ENCODE measurements around the gene CDC42.

Gene CDC42

DNA sequence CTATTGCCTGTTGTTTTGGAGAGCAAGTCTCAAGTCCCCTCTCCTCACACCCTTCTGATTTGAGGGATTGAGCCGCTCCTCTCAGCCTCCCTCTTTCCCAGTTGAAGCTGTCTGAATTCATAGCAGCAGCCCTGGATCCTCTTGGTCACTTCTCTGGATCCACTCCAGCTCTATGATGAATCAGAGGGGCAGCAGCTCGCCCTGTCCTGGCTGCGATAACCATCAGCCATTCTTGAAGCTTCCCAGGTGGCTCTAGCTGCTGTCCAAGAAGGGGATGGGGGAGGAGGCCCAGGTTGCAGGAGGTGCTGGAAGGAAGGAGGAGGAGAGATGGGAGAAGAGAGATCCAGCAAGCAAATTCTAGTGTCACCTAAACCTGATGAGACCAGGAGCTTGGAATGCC lies 59.1 kb downstream of the CDC42 start:
- DNase-seq = no peak

DNA sequence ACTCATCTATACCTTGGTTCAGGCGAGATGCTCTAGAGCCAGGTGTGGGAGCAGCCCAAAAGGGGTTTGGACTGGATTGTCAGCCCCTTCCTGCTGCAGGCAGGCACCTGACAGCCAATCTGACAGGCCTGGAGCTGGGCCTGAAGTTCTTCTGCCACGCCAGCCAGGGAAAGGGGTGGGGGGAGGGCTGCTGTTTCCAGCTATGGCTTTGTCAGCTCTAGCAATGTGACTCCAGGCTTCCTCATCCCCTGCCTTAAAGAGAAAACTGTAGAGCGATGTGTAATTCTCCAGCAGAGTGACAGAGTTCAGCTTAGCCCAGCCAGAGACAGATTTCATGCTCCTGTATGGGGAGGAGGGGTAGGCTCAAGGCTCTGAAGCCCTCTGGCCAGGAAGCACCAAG lies 60.0 kb downstream of the CDC42 start:
- DNase-seq = no peak

DNA sequence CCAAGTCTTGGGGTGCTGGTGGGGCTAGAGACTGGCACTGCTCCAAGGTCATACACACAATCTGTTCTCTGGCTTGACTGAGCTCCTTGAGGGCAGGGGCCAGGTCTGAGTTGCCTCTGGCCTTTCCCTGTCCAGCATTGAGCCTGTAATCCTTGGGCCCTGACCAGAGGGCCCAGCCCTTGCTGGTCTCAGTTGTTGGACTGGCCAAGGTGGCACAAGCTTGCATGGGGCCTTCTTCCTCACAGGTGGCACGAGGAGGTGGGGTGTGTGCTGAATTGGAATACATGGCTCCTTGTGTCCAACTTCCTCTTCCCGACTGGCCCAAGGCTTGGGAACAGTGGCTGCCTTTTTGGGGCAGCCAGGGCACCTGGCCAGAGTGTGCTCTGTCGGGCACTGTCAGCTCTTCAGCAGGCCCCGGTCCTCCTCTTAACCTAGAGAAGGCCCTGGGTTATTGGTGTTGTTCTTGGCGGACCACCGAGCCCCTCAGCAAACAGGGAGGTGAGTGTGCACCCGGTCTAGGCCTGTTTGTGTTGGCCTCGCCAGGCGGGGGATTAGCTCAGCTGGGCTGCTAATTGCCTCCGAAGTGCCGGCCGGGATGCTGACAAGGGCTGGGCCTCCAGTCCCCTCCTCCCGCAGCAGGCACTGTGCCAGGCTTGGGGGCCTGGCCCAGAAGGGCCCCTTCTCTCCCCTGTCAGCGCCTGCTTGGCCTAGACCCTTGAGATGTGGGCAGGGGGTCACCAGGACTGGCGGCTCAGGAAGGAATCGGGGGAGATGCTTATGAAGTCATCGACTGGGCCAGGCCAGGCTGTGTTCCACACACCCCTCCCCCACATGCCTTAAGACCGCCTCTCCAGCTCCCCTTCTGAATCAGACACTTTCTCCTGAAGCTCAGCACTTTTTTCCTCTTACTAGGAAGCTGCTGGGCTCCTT lies 61.8 kb downstream of the CDC42 start:
- DNase-seq = no peak

DNA sequence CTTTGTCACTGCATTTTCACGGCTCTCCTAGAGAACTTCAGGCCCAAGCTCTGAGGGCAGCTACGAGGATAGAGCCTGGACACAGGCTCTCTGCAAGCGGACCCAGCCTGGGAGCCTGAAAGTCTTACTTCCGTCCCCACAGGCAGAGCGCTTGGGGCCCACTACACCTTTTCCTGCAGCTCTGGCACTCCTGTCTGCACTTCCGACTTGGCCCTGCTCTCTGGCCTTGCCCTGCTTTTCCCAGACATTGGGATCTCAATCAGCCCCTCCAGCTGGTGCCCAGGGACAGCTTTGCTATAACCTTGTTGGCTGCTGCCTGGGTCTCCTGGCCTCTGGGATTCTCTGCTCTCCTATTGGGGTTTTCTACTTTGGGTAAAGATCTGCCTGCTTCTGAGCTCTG lies 62.8 kb downstream of the CDC42 start:
- DNase-seq = no peak

DNA sequence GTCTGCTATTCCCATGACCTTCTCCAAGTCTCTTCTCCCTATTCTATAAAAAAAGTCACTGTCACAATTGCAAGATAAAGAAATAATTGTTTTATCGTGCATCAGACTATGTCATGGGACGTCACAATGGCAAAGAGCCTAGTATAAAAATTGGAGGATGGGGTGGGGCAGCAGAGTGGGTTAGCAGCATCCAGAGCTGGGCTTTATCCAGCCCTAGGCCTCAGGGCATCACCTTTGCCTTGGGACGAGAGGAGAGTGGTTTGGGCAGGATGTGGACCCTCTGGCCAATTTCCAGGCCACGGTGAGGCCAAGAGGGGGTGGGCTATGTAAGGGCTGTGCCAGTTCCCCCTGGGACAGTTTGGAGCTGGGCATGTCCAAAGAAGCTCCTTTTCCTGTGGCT lies 64.7 kb downstream of the CDC42 start:
- no peak for DNase-seq

DNA sequence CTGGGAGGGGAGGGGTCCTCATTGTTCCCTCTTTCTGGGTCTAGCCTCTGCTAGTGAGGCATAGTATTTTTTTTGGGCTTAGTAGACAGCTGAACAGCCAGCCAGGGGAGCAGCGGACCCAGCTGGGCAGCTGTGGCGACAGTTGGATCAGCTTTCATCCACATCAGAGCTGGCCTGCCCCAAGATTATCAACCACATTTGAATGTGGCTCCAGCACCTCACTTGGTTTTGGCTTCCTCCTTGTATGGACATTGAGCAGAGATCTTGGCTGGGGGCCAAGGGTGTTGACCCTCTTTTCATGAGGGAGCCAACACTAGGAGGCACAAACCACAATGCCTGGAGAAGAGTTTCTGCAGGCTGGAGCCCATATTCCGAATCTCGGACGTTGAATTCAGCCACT lies 65.3 kb downstream of the CDC42 start:
- DNase-seq = no peak

DNA sequence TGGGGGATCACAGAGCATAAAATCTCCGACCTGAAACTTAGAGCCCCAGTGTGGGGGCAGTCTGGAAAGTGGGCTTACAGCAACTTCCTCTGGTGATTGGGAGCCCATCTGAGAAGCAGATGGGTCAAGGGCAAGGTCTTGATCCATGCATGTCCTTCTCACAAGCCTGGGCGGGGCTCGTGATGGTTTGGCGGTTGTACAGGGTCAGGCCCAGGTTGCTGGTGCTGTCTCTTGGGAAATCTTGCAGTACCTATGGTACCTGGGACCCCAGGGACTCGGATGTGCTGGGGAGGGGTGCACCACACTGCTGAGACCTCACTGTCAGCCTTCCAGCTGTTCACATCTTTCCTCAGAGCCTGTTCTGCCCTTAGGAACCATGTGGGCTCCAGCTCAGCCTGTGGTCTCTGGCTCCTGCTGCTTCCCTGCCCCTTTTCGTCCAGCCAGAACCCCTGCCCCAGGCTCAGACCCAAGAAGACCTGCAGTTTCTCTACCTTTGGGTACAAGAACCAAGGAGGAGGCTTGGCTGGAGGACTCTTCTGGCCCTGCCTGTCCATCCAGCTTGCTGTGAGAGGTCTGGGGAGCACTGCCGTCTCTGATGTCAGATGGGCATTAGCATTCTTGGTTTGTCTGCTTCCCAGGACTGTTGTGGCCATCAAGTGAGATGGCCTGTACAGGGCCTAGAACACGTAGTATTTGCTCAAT lies 65.9 kb downstream of the CDC42 start:
- no peak for DNase-seq

DNA sequence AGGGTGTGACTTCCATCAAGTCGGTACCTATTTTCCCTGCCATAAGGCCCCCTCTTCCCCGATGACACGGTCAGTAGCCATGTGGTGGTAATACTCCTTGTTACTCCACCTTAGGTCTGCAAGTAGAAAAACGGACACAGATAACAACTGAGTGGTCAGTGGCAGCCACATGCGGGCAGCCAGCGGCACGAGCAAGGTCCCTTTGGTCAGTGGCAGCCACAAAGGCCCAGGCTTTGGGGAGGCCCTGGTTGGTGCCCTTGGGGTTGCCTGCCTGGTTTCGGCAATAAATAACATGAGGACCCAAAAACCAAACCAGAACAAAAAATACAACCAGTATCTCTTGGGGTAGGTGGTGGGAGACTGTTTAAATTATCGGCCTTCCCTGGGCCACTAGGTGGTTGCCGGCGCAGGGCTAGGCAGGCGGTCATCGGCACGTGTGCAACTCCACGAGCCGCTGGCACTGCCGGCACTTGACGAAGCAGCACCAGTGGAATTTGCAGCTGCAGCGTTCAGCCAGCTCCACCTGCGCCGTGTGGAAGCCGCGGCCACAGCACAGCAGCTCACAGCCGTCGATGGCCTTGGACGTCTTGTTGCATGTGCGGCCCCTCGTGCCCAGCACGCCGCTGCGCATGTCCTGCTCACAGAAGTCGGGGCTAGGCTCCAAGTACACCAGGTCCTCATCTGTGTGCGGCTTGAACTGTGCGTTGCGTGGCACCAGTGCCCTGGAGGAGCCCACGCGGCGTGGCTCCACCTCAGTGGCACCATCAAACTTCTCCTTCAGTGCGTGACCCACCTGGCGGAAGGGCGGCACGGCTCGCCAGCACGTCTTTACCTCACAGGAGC lies 67.3 kb downstream of the CDC42 start:
- no peak for DNase-seq

DNA sequence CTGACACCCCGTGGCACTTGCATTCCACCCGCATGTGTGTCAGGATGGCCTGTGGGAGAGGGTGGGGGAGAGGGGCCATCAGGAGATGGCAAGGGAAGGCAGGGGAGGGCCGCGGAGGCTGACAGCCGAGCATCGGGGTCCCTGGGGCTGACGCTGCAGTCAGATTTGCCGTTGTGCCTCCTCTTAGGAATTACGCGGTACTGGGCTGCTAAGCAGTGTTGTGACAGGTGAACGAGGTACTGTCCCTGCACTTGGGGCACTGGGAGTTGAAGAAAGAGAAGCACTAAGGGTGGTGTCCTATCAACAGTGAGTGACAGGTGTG lies 67.9 kb downstream of the CDC42 start:
- DNase-seq = no peak

DNA sequence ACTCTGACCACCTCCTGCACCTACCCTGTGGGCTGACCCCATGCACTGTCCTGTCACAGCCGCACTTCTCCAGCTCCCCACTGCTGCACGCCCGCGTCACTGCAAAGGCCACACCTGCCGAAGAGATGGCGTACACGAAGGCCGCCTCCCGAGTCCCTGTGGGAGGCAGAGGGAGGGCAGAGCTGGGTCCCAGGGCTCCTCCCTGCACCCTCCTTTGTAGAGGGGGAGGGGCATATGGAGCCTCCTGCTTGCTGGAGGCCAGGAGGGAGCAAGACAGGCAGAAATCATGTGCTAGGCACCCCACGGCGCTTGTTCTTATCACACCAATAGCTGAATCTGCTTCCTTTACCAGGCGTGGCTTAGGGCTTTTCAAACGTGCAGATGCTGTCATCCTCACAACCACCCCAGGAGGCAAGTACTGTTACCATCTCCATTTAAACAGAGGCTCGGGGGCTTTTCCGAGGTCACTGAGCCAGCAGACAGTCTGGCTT lies 69.0 kb downstream of the CDC42 start:
- DNase-seq = no peak

DNA sequence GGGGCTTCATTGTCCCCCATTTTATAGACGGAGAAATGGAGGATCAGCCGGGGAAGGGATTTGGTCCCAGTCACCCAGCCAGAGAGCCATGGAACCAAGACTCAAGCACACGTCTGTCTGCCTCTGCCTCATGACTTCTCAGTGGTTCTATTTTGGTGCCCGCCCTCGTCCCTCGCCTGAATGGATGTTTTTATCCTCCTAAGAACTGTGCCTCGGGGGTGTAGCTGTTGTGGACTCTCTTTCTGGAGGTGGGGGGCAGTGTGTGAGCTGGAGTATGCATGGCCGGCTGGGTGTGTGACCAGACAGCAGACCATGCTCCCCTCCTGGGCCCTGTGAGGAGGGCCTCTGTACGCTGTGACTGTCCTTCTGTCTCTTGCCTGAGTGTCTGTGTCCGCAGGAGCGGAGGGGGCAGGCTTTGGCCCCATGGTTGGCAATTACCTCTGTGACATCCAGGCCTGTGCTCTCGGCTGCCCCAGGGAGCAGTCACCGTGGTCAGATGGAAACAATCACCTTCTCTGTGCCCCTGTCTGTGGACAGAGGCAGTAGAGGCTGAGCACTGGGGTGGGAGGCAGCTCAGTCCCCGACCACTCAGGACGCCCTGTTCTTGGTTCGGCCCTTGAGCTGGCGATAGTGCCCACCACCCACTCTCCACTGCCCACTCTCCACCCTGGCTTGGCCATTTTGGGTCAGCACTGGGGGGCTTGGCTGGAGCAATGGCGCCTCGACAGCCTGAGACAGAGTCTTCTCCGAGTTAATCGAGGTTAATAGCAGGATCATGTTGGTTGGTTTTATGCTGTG lies 70.0 kb downstream of the CDC42 start:
- no peak for DNase-seq

DNA sequence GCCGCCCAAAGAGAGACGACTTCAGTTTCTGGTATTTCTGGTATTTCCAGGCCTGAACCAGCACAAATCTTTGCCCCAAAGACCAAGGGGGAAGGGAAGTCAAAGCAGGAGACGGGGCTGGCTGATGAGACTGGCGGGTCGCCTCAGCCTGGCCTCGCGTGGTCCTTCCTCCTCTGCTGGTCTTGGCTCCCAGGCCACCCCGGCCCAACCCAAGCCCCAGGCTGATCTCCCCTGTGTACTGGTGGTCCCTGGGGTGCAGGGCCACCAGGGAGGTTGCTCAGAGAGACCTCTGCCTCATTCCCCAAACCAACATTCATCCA lies 70.5 kb downstream of the CDC42 start:
- no peak for DNase-seq

DNA sequence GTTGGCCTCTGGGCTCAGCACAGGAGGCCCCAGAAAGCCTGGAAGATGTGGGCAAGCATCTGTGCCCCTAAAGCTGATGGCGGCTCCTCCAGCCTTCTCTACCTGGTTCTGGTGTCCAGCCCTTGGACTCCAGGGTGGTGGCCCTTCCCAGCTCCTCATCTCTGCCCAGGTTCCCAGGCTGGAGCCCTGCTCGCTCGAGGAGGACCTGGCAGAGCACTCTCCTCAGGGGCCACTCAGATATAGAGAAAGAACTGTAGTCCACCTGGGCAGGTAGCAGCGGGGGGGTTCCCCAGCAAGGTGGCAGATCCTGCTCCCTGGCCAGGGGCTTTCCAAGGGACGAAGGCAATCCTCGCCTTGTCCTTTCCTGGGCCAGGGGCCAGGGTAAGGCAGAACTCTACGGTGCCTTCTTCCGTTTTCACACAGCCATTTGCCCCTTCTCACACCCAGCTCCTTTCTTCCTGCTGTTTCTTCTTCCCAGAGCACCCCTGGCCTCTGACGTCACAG lies 71.4 kb downstream of the CDC42 start:
- no peak for DNase-seq

DNA sequence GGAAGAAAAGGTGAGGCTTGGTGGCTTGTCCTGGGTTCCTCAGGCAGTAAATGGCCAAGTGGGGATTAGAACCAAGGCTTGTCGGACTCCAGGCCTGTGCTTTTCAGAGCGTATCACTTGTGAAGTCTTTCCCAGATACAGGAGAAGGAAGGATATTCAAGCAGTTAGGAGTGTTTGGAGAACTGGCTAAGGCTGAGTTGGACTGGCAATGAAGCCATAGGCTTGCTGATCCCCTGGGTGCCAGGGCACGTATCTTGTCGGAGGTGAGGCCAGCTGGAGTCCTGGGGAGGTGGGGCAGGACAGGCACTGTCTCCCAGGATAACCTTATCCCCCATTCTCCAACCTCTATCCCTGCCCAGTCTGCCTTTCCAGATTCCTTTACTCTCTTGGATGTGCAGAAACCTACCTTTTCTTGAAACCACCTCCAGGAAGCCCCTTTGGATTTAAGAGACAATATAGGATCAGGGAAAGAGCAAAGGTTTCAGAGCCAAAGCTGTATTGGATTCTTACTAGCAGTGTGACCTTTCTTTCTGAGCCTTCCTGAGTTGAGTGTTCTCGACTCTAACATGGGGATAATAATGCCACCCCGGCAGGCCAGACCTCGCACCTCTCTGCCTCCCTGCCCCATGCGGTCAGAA lies 72.2 kb downstream of the CDC42 start:
- no peak for DNase-seq

DNA sequence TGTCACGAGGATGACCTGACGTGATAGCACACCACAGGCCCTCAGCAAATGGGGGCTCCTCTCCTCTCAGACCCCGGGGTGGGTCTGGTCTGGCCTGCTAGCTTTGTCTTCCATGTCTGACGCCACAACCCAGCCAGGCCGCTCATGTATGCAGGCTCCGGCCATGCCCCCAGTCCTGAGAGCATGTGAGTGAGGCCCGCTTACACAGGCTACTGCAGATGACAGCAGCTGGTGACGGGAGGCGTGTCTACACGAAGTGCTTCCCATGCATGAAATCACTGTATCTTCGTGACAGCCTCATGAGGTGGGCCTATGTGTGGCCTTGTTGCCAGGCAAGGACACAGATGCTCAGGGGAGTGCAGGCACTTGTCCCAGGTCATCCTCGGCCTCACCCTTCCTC lies 74.0 kb downstream of the CDC42 start:
- DNase-seq = no peak

DNA sequence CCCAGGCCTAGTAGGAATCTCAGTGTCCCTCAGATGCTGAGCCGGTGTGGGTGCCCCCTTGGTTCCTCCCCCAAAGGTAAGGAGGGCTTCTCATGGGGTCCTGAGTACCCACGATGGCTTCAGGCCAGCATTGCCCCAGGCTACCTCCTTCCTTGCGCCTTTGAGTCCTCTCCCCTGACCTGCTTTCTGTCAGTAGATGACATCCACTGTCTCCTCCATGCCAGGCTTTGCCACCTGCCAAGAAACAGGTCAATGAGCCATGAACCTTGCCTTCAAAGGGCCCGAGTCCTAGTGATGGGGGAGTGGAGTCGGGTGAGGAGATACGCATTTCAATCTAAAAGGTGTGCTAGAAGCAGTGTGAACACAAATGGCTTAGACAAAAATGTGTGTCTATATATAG lies 74.7 kb downstream of the CDC42 start:
- DNase-seq = no peak

DNA sequence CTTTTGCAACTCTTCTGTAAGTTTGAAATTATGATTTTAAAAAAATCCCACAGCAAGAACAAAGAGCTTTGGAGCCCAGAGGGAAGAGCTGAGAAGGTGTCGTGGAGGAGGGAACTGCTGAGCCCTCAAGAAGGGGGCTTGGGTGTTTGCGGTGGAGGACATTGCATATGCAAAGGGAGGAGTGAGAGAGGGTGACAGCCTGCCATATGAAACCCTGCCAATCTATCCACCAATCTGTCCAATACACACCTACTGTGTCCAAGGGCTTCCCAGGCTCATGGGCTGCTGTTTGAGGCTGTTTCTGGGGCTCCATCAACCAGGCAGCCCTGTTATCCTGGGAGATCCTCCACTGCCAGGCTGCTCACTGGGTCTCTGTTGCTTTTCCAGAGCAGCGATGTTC lies 75.2 kb downstream of the CDC42 start:
- no peak for DNase-seq

DNA sequence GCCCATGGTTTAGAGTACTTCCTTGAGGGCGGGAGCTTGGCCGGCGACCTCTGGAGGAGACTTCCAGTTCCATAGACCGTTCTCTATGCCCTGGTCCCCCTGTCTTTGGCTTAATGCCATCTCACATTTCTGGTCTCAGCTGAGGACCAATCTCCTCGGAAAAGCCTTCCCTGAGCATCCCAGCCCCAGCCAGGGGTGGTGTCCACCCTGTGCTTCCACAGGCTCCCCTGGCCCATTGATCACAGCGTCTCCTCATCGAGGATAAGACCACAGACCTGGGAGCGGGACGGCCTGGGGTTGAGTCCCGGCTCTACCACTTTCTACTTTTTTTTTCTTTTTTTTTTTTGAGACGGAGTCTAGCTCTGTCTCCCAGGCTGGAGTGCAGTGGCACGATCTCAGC lies 75.9 kb downstream of the CDC42 start:
- DNase-seq = no peak

DNA sequence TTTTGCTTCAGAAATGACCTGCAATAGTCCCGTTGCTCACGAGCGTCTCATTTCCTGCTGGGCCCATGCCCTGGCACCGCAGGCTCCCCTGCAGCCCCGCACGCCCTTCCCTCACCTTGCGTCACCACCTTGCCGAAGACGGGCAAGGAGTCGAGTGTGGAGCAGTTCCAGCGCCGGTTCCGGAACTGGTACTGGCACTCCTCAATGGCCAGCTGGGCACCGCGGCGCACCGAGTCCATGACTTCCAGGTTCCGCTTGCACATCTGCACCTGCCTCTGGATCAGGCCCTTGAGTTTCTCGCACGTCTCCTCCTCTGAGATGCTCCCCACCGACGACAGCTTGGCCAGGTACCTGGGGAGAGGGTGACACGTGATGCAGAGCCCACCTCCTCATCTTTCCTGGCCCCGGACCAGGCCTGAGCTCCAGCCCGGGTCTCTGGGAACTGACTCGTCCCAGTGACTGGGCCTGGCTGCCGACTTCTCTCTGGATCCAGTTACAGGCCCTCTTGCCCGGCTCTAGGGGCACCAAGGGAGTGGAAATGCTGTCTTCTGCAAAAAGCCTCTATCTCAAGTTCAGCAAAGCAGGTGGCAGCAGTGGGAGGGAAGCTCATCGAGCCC lies 77.1 kb downstream of the CDC42 start:
- DNase-seq = no peak

DNA sequence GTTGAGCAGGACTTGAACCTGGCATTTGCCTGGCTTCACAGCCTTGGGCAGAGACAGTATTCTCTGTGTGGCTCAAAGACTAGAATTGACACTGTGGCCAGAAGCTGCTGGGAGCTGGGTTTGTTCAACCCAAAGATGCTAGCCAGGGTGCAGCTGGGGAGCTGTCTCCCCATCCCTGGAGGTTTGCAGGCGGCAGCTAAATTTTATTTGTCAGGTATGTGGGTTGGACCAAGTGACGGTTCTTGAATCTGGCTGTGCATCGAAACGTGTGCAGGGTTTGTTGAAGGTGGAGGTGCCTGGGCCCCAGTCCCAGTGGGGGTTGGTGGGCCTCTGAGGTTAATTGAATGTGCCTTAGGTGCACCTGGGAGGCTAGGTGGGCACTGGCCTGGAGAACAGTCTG lies 78.6 kb downstream of the CDC42 start:
- DNase-seq = no peak

DNA sequence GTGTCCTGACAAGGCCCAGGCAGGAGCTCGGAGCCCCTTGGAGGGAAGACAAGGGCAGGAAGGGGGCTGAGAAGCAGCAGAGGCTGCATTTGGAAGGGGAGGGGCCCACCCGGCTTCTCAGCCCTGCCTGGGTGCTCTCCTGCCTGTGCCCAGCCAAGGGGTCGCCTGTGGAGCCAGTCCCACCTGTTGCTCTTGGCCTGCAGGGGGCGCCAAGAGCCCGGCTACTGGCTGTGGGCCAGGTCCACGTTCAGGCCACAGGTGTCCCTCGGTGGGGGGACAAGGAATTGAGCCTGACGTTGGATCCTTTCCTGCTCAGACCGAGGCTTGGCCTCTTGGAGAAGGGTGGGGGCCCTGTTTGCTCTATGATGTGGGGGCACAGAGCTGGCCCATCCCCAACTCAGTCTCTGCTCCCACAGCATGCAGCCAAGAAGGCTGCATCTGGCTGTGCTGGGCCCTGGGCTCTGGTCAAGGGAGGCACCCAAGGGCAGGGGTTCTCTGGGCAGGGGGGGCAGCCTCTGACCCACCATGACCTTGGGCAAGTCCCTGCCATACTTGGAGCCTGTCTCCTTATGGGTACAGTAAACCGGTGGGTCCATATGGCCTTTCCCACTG lies 79.5 kb downstream of the CDC42 start:
- peak; percentile 61 for DNase-seq
